K562 (cell line): ENCODE measurements around the gene CRYBB1. TPM values are rescaled to one million over a fixed set of nuclear protein-coding genes. Genes with fewer than 3 reads are reported as not detected.

ENCODE experiments used
- ATAC-seq: fragments of 200-7000 bp; cut with Tn5 transposase; 3 replicates; pipeline ENCODE4 v1.9.1; 2020; ENCODE audit warnings: moderate library complexity
- BruUV-seq: library from RNA; stranded (reverse); fragments of 400-500 nt; replicated peaks from 2 replicates; lab custom pipeline; 2021; lab: Mats Ljungman, UMichigan
- CTCF ChIA-PET: fragments of 300-600 bp; formaldehyde crosslinking; extraction: SDS; loops from one replicate; lab custom pipeline; 2021; ENCODE audit warnings: low intra/inter-chr PET ratio; lab: Yijun Ruan, JAX
- POLR2A ChIA-PET: fragments of 300-600, 350-650 bp; sonication (Branson Sonifier 250); formaldehyde crosslinking; extraction: SDS; loops from one replicate; lab custom pipeline; 2021; ENCODE audit warnings: antibody characterized with exemption, inconsistent platforms; lab: Yijun Ruan, JAX
- DNase-seq, 4 experiments: peaks; one replicate each; pipeline versions ENCODE4 v3.0.0 to v3.0.0-alpha.2; 2011 to 2018; ENCODE audit warnings: low spot score in 3 of 4, mixed read lengths in 3 of 4; ENCODE audit errors: extremely low read depth in 1 of 4
- FAIRE-seq: peaks from 2 replicates; lab custom pipeline; 2011; peaks lifted over from hg19 to GRCh38; lab: Jason Lieb, UNC
- H2AFZ ChIP-seq: 2 replicates; pipeline ENCODE4 v1.6.0; 2011; ENCODE audit warnings: low read depth, low read length, control low read depth, inconsistent platforms
- H3K27ac ChIP-seq: fragments of 200-600 bp; 3 replicates; pipeline ENCODE4 v1.8.0; 2011; ENCODE audit warnings: low read depth, mild to moderate bottlenecking, control low read depth, inconsistent platforms, low read length, moderate library complexity, mixed read lengths; ENCODE audit errors: extremely low read depth
- H3K27me3 ChIP-seq, 2 experiments: fragments of 300-600 bp in 1 of 2; 2 replicates in 1 of 2; 3 replicates in 1 of 2; pipeline versions ENCODE4 v1.6.0 to v1.8.0; 2011; ENCODE audit warnings: inconsistent platforms in 2 of 2, low read length in 2 of 2, mild to moderate bottlenecking in 1 of 2, mixed read lengths in 1 of 2, moderate library complexity in 1 of 2; ENCODE audit not compliant: control insufficient read depth in 2 of 2, insufficient read depth in 2 of 2
- H3K36me3 ChIP-seq: fragments of 300-600 bp; 3 replicates; pipeline ENCODE4 v1.8.0; 2011; ENCODE audit warnings: mild to moderate bottlenecking, low read length, inconsistent platforms; ENCODE audit not compliant: control insufficient read depth, insufficient read depth
- H3K4me1 ChIP-seq, 2 experiments: fragments of 200-600 bp in 1 of 2; replicated peaks in 1 of 2; 2 replicates in 1 of 2; 3 replicates in 1 of 2; pipeline versions ENCODE4 v1.5.1 to v1.8.0; 2011; ENCODE audit warnings: inconsistent platforms in 2 of 2, low read length in 2 of 2, mild to moderate bottlenecking in 1 of 2, mixed read lengths in 1 of 2, moderate library complexity in 1 of 2; ENCODE audit not compliant: control insufficient read depth in 2 of 2, insufficient read depth in 2 of 2
- H3K4me2 ChIP-seq: 2 replicates; pipeline ENCODE4 v1.6.1; 2011; ENCODE audit warnings: low read length, control low read depth, inconsistent platforms, mixed read lengths; ENCODE audit not compliant: insufficient read depth
- H3K4me3 ChIP-seq: fragments of 200-600 bp; sonication (generic), shearing (Covaris generic); 2 replicates; pipeline ENCODE4 v1.5.1; 2016; ENCODE audit warnings: control low read depth, inconsistent platforms
- H3K79me2 ChIP-seq: fragments of 200-600 bp; 3 replicates; pipeline ENCODE4 v1.8.0; 2011; ENCODE audit warnings: low read length, inconsistent platforms; ENCODE audit not compliant: control insufficient read depth, insufficient read depth
- H3K9ac ChIP-seq, 2 experiments: 2 replicates each; pipeline versions ENCODE4 v1.6.0 to v1.6.1; 2011; ENCODE audit warnings: low read depth in 2 of 2, low read length in 2 of 2, control low read depth in 1 of 2, inconsistent platforms in 1 of 2, mild to moderate bottlenecking in 1 of 2, mixed read lengths in 1 of 2; ENCODE audit not compliant: insufficient read depth in 1 of 2
- H3K9me1 ChIP-seq: one replicate; pipeline ENCODE4 v1.6.0; 2011; ENCODE audit warnings: inconsistent platforms, mild to moderate bottlenecking, low read length, moderate library complexity; ENCODE audit not compliant: control insufficient read depth, insufficient read depth
- H3K9me3 ChIP-seq: replicated peaks from 2 replicates; pipeline ENCODE4 v1.5.1; 2011; ENCODE audit warnings: low read depth, low read length, inconsistent platforms; ENCODE audit not compliant: control insufficient read depth, insufficient read depth
- H4K20me1 ChIP-seq: replicated peaks from 2 replicates; pipeline ENCODE4 v1.6.1; 2011; ENCODE audit warnings: low read length, inconsistent platforms, mixed read lengths; ENCODE audit not compliant: control insufficient read depth, insufficient read depth
- CEBPG ChIP-seq, 3 experiments: fragments of 200-800 bp in 1 of 3; sonication (Bioruptor generic) in 1 of 3; sonication (generic) in 1 of 3; formaldehyde crosslinking in 1 of 3; IDR thresholded peaks in 2 of 3; conservative IDR thresholded peaks in 1 of 3; 2 replicates each; pipeline versions ENCODE4 v1.6.1 to v1.8.0; 2016 to 2022; ENCODE audit warnings: missing compliant biosample characterization in 2 of 3, missing genetic modification characterization in 2 of 3, mild to moderate bottlenecking in 1 of 3, missing genetic modification reagents in 1 of 3
- CSDE1 ChIP-seq, 2 experiments: fragments of 450-650 bp; IDR thresholded peaks; 2 replicates each; pipeline ENCODE4 v1.6.1; 2016; ENCODE audit warnings: mild to moderate bottlenecking in 1 of 2
- NONO ChIP-seq, 2 experiments: fragments of 200-400 bp in 1 of 2; fragments of 450-650 bp in 1 of 2; formaldehyde crosslinking in 1 of 2; IDR thresholded peaks; 2 replicates each; pipeline ENCODE4 v1.6.1; 2017; ENCODE audit warnings: low read depth in 2 of 2, mild to moderate bottlenecking in 2 of 2, moderate library complexity in 2 of 2, low read length in 1 of 2
- NR2C1 ChIP-seq, 2 experiments: fragments of 450-650 bp; IDR thresholded peaks; 2 replicates each; pipeline ENCODE4 v1.6.1; 2017; ENCODE audit warnings: mild to moderate bottlenecking in 2 of 2, antibody characterized with exemption in 1 of 2, inconsistent platforms in 1 of 2, missing compliant biosample characterization in 1 of 2, missing genetic modification characterization in 1 of 2
- PYGO2 ChIP-seq: fragments of 450-650 bp; IDR thresholded peaks from 2 replicates; pipeline ENCODE4 v1.6.1; 2016; ENCODE audit warnings: mild to moderate bottlenecking, missing genetic modification characterization, moderate library complexity, missing compliant biosample characterization
- RBFOX2 ChIP-seq: fragments of 200-400 bp; formaldehyde crosslinking; IDR thresholded peaks from 2 replicates; pipeline ENCODE4 v1.6.1; 2017; ENCODE audit warnings: low read depth, mild to moderate bottlenecking, low read length, moderate library complexity
- SIN3A ChIP-seq, 2 experiments: fragments of 150-350 bp in 1 of 2; IDR thresholded peaks; 2 replicates each; pipeline ENCODE4 v1.6.1; 2011 to 2016; ENCODE audit warnings: borderline replicate concordance in 2 of 2, low read depth in 2 of 2, low read length in 2 of 2, mild to moderate bottlenecking in 2 of 2, moderate library complexity in 2 of 2; ENCODE audit not compliant: control insufficient read depth in 1 of 2
- SIRT6 ChIP-seq: IDR thresholded peaks from one replicate; pipeline ENCODE4 v1.6.1; 2012; ENCODE audit warnings: low read depth, mild to moderate bottlenecking, control low read depth, inconsistent platforms, low read length, moderate library complexity
- TCF7L2 ChIP-seq: fragments of 150-350 bp; IDR thresholded peaks from 2 replicates; pipeline ENCODE4 v1.6.1; 2016; ENCODE audit warnings: low read depth, mild to moderate bottlenecking, low read length, moderate library complexity
- ZNF140 ChIP-seq: fragments of 250-450 bp; sonication (Bioruptor Pico); IDR thresholded peaks from 2 replicates; pipeline ENCODE4 v1.8.0; 2021; ENCODE audit warnings: moderate library complexity, mild to moderate bottlenecking, inconsistent platforms
- WGBS: fragments of 100-300 bp; shearing (Covaris generic); methylation state at CpG from one replicate; pipeline ENCODE4 v1.1.6; 2016; ENCODE audit warnings: low coverage, mixed read lengths; ENCODE audit not compliant: insufficient coverage; ENCODE audit errors: missing lambda C conversion rate; 5-methylcytosine and 5-hydroxymethylcytosine counted together
- in situ Hi-C: fragments of 300-500 bp; cut with MboI; formaldehyde crosslinking; loops from 4 replicates; pipeline ENCODE4 v1.15.0; 2018; ENCODE audit warnings: inconsistent platforms, mixed read lengths
- intact Hi-C: fragments of 100-400 bp; cut with micrococcal nuclease; formaldehyde crosslinking; loops from 2 replicates; pipeline ENCODE4 v1.14.2; 2022
- polyA plus RNA-seq, 8 experiments: library from polyadenylated mRNA; depleted of rRNA in 4 of 8; stranded (reverse) in 5 of 8; unstranded in 3 of 8; fragments of >200 nt; fragmentation: Nextera tagmentation in 2 of 8; fragmentation: Illumina TruSeq in 1 of 8; extraction: Ambion mirVana in 2 of 8; extraction: Trizol in 1 of 8; gene quantifications; 2 replicates each; pipeline versions ENCODE4 v1.2.1 to v1.2.3, GENCODE V29; 2011 to 2014; ENCODE audit warnings: inconsistent platforms in 1 of 8, missing spikeins in 1 of 8
- total RNA-seq, 7 experiments: library from RNA; depleted of rRNA in 6 of 7; stranded (reverse); fragments of >200 nt in 6 of 7; fragmentation: Illumina TruSeq in 2 of 7; extraction: Trizol in 2 of 7; gene quantifications; 2 replicates each; pipeline versions ENCODE4 v1.2.1 to v1.2.3, GENCODE V29; 2011 to 2021; ENCODE audit warnings: low replicate concordance in 1 of 7
- TF ChIP-seq, protein P1 (sequence below): fragments of 450-650 bp; formaldehyde crosslinking; IDR thresholded peaks from 2 replicates; pipeline ENCODE4 v1.4.0; 2020; ENCODE audit warnings: mild to moderate bottlenecking, moderate library complexity
- TF ChIP-seq, protein P2 (sequence below): fragments of 200-400 bp; formaldehyde crosslinking; IDR thresholded peaks from 2 replicates; pipeline ENCODE4 v1.6.1; 2017; ENCODE audit warnings: mild to moderate bottlenecking, low read depth, low read length, moderate library complexity
- TF ChIP-seq, protein P3 (sequence below): sonication (generic); formaldehyde crosslinking; IDR thresholded peaks from 2 replicates; pipeline ENCODE4 v1.8.0; 2022; ENCODE audit warnings: mild to moderate bottlenecking, missing genetic modification reagents
- TF ChIP-seq, protein P4 (sequence below), 2 experiments: fragments of 450-650 bp; IDR thresholded peaks; 2 replicates each; pipeline ENCODE4 v1.6.1; 2016

CRYBB1 gene
- total and polyA plus RNA-seq, 9 of the 15 experiments (the other 6 are each of a cell fraction or from before 2014, with no cell fraction given) = 0.16 to 0.45 (median 0.33) TPM; not detected in 2

DNA sequence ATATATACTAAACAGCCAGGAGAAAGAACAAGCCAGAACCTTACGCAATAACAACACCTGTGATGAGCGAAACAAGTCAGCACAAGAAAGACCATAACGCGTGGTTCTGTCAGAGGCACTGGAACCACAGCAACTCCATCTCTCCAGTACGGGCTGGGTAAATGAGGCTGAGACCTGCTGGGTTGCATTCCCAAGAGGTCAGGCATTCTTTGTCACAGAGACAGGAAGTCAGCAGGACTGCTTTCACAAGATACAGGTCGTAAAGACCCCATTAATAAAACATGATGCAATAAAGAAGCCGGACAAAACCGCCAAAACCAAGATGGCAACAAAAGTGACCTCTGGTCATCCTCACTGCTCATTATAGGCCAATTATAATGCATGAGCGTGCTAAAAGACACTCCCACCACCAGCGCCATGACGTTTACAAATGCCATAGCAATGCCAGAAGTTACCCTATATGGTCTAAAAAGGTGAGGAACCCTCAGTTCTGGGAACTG is 49.6 kb downstream of the CRYBB1 start (continued):
- TF ChIP-seq, protein P1, sequence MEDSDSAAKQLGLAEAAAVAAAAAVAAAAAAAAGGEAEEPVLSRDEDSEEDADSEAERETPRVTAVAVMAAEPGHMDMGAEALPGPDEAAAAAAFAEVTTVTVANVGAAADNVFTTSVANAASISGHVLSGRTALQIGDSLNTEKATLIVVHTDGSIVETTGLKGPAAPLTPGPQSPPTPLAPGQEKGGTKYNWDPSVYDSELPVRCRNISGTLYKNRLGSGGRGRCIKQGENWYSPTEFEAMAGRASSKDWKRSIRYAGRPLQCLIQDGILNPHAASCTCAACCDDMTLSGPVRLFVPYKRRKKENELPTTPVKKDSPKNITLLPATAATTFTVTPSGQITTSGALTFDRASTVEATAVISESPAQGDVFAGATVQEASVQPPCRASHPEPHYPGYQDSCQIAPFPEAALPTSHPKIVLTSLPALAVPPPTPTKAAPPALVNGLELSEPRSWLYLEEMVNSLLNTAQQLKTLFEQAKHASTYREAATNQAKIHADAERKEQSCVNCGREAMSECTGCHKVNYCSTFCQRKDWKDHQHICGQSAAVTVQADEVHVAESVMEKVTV = no peak
- peak; percentile 72 for TF ChIP-seq CEBPG (CRISPR knock-in tag; IDR thresholded peaks at IDR 0.05)
- peak; percentile 71 to 94; a peak in 3 of 4 replicates for TF ChIP-seq CEBPG (tag; conservative IDR thresholded peaks at IDR 0.05 in 1 of 2, IDR thresholded peaks at IDR 0.05 in 1 of 2)
- TF ChIP-seq TCF7L2 = no peak

GRCh38 chr22:26567610-26568009 is 50.2 kb downstream of the CRYBB1 start:
- Histone ChIP-seq H4K20me1 (peaks cover 52% of the 10 kb centered on the region), H2AFZ (no peak overlapping the region), H3K36me3 (peaks cover 79% of the 10 kb centered on the region), H3K79me2 (peaks cover 95% of the 10 kb centered on the region), H3K9ac (no peak overlapping the region), H3K4me2 (no peak overlapping the region), H3K27me3 (no peaks in the 10 kb centered on the region), H3K27ac (no peak overlapping the region), H3K4me1 (peaks cover 5 to 10% of the 10 kb centered on the region in 2 experiments), H3K9me1 (peaks cover under 1% of the 10 kb centered on the region), H3K4me3 (no peak overlapping the region), H3K9me3 (no peaks in the 10 kb centered on the region)
- ATAC-seq (no peak), FAIRE-seq (no peak), DNase-seq (no peak)
- WGBS = 71% methylated on average over 2 of the region's 2 CpGs
- intact Hi-C loops (no loop called here), in situ Hi-C loops (no loop called here)
- CTCF ChIA-PET = no interaction called here
- no TSS peak for BruUV-seq
- POLR2A ChIA-PET = no interaction called here
- no peak for TF ChIP-seq RBFOX2
- no peak for TF ChIP-seq SIRT6
- no peak for TF ChIP-seq SIN3A (IDR thresholded peaks at IDR 0.05; ENCODE audit: borderline replicate concordance in 2 of 2, control insufficient read depth in 1 of 2, low read depth in 2 of 2, low read length in 2 of 2)
- TF ChIP-seq, protein P2, sequence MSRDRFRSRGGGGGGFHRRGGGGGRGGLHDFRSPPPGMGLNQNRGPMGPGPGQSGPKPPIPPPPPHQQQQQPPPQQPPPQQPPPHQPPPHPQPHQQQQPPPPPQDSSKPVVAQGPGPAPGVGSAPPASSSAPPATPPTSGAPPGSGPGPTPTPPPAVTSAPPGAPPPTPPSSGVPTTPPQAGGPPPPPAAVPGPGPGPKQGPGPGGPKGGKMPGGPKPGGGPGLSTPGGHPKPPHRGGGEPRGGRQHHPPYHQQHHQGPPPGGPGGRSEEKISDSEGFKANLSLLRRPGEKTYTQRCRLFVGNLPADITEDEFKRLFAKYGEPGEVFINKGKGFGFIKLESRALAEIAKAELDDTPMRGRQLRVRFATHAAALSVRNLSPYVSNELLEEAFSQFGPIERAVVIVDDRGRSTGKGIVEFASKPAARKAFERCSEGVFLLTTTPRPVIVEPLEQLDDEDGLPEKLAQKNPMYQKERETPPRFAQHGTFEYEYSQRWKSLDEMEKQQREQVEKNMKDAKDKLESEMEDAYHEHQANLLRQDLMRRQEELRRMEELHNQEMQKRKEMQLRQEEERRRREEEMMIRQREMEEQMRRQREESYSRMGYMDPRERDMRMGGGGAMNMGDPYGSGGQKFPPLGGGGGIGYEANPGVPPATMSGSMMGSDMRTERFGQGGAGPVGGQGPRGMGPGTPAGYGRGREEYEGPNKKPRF = no peak
- no peak for TF ChIP-seq NONO (IDR thresholded peaks at IDR 0.05; ENCODE audit: low read depth in 2 of 2, low read length in 1 of 2)
- no peak for TF ChIP-seq PYGO2 (tag)
- TF ChIP-seq, protein P3, sequence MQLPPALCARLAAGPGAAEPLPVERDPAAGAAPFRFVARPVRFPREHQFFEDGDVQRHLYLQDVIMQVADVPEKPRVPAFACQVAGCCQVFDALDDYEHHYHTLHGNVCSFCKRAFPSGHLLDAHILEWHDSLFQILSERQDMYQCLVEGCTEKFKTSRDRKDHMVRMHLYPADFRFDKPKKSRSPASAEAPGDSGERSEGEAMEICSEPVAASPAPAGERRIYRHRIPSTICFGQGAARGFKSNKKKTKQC = no peak
- TF ChIP-seq ZNF140 (CRISPR knock-in tag) = no peak
- TF ChIP-seq, protein P4, sequence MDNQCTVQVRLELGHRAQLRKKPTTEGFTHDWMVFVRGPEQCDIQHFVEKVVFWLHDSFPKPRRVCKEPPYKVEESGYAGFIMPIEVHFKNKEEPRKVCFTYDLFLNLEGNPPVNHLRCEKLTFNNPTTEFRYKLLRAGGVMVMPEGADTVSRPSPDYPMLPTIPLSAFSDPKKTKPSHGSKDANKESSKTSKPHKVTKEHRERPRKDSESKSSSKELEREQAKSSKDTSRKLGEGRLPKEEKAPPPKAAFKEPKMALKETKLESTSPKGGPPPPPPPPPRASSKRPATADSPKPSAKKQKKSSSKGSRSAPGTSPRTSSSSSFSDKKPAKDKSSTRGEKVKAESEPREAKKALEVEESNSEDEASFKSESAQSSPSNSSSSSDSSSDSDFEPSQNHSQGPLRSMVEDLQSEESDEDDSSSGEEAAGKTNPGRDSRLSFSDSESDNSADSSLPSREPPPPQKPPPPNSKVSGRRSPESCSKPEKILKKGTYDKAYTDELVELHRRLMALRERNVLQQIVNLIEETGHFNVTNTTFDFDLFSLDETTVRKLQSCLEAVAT (IDR thresholded peaks at IDR 0.05) = no peak
- TF ChIP-seq NR2C1 (IDR thresholded peaks at IDR 0.05) = no peak
- no peak for TF ChIP-seq NR2C1 (tag; IDR thresholded peaks at IDR 0.05)
- no peak for TF ChIP-seq CSDE1 (IDR thresholded peaks at IDR 0.05)
